Skeletal muscle tissue (tissue), 4 donors: Measurements from ENCODE around the gene NUDT1. TPM values are rescaled to one million over a fixed set of nuclear protein-coding genes. Genes with fewer than 3 reads are reported as not detected.

Experiments used
- H3K27ac ChIP-seq: one replicate; pipeline ENCODE4 v1.7.0; 2013; ENCODE audit warnings: mild to moderate bottlenecking, low read depth, low read length, inconsistent platforms
- H3K27me3 ChIP-seq, 3 donors: one replicate each; pipeline ENCODE4 v1.7.0; 2013; ENCODE audit warnings: low read length in 3 of 3; ENCODE audit not compliant: control insufficient read depth in 3 of 3, insufficient read depth in 3 of 3
- H3K36me3 ChIP-seq, 3 donors: one replicate each; pipeline ENCODE4 v1.7.0; 2013; ENCODE audit warnings: low read length in 3 of 3; ENCODE audit not compliant: control insufficient read depth in 3 of 3, insufficient read depth in 3 of 3
- H3K4me1 ChIP-seq, 3 donors: one replicate each; pipeline ENCODE4 v1.7.0; 2013; ENCODE audit warnings: low read length in 3 of 3, mild to moderate bottlenecking in 3 of 3; ENCODE audit not compliant: control insufficient read depth in 3 of 3, insufficient read depth in 3 of 3
- H3K4me3 ChIP-seq, 3 donors: one replicate each; pipeline ENCODE4 v1.7.0; 2013; ENCODE audit warnings: low read length in 3 of 3
- H3K9ac ChIP-seq, 3 donors: one replicate each; pipeline ENCODE4 v1.7.0; 2013; ENCODE audit warnings: low read length in 3 of 3, mild to moderate bottlenecking in 3 of 3, moderate library complexity in 2 of 3, low read depth in 1 of 3
- H3K9me3 ChIP-seq, 3 donors: one replicate each; pipeline ENCODE4 v1.7.0; 2013; ENCODE audit warnings: low read length in 3 of 3; ENCODE audit not compliant: control insufficient read depth in 3 of 3
- total RNA-seq: library from RNA; depleted of rRNA; stranded (reverse); fragments of >200 nt; gene quantifications from one replicate; pipeline ENCODE4 v1.2.3, GENCODE V29; 2014
- donor health status: Osteomylitis.

The NUDT1 gene
- total RNA-seq, 1 donor from 2014 or later: 20.9 TPM

DNA sequence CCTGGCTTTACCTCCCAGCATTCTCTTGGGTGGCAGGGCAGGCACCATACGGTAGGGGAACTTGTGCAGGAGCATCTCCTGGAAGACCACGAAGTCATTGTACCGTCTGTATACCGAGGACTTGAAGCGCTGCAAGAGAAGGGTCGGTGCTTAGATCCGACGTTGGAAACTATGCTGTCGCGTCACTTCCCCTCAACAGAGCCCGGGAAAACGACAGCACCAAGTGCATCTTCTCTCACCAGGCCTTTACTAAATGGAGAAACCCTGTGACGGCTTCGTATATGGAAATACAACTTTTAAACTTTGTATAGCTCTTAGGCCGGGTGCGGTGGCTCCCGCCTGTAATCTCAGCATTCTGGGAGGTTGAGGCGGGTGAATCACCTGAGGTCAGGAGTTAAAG lies 33.1 kb downstream of the NUDT1 start:
- Histone ChIP-seq H3K4me1 (no peaks in the 10 kb centered on the region), H3K27ac (no peak overlapping the region), H3K9me3 (no peaks in the 10 kb centered on the region), H3K9ac (no peak overlapping the region), H3K4me3 (no peak overlapping the region), H3K27me3 (no peaks in the 10 kb centered on the region), H3K36me3 (peaks cover 10 to 23% (median 20%) of the 10 kb centered on the region in 3 donors)

DNA sequence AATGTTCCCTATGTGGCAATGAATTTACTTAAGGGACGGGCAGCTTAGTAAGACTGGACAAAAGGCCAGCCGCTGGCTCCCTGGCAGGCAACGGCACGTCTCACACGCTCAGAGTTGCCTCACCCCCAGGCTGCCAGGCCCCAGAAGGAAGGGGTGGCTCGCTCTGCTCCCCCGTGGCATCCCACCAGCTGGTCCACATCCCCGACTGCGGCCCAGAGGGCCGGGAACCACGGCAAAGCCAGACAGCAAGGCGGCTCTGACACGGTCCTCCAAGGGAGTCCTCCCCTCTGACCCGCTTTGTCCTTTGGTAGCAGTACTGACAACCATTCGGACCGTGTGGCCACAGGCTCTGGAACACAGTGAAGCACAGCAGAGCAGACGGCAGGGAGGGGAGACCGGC lies 34.1 kb downstream of the NUDT1 start:
- no peak overlapping the region for H3K4me3 ChIP-seq
- no peaks in the 10 kb centered on the region for H3K4me1 ChIP-seq
- no peak overlapping the region for H3K9ac ChIP-seq
- no peaks in the 10 kb centered on the region for H3K27me3 ChIP-seq
- no peaks in the 10 kb centered on the region for H3K9me3 ChIP-seq
- peaks cover 9 to 20% (median 18%) of the 10 kb centered on the region in 3 donors for H3K36me3 ChIP-seq
- H3K27ac ChIP-seq: no peak overlapping the region

GRCh38 chr7:2278026-2278425 lies 36.0 kb downstream of the NUDT1 start:
- no peak overlapping the region for H3K27ac ChIP-seq
- H3K4me3 ChIP-seq: no peak overlapping the region
- H3K9me3 ChIP-seq: no peaks in the 10 kb centered on the region
- H3K9ac ChIP-seq: no peak overlapping the region
- H3K27me3 ChIP-seq: no peaks in the 10 kb centered on the region
- H3K4me1 ChIP-seq: peaks cover 0 to 9% (median 4%) of the 10 kb centered on the region in 3 donors
- peaks cover 8 to 20% (median 12%) of the 10 kb centered on the region in 3 donors for H3K36me3 ChIP-seq

DNA sequence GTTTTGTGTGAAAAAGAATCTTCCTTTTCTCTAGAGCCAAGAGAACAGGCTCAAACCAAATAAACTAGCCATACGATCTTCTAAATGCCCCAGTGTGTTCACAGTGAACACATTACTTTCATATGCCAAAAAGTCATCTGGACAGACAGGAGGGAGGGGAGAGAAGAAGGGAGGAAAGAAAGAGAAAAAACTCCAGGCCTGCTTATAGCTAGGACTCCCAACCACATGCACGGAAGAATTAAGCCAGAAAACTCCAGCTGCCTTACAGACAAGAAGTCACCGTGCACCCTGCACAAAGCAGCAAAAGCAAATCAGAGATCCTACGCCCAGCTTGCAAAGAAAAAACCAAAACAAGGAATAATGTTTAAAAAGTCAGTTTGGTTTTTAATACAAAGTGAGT lies 37.9 kb downstream of the NUDT1 start:
- no peaks in the 10 kb centered on the region for H3K27me3 ChIP-seq
- H3K36me3 ChIP-seq: peaks cover 2 to 13% (median 3%) of the 10 kb centered on the region in 3 donors
- no peaks in the 10 kb centered on the region for H3K9me3 ChIP-seq
- peaks cover 0 to 9% (median 4%) of the 10 kb centered on the region in 3 donors for H3K4me1 ChIP-seq
- no peak overlapping the region for H3K9ac ChIP-seq
- H3K27ac ChIP-seq: no peak overlapping the region
- no peak overlapping the region for H3K4me3 ChIP-seq

DNA sequence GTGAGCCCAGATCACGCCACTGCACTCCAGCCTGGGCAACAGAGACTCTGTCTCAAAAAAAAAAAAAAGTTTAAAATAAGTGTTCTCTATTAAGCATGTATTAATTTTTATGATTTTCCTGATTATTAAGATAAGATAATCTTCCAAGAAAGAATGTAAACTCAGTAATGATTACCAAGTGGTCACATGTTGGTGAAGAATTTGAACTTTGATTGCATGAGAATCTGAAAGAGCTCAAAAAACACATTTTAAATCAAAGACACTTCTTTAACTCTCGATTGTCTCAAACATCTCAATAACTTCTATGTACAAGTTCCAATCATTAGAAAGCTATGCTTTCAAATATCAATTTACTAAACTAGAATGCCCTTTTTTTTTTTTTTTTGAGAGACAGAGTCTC lies 38.4 kb downstream of the NUDT1 start:
- peaks cover 2 to 10% (median 3%) of the 10 kb centered on the region in 3 donors for H3K36me3 ChIP-seq

GRCh38 chr7:2281541-2281940 lies 39.5 kb downstream of the NUDT1 start:
- no peaks in the 10 kb centered on the region for H3K9me3 ChIP-seq
- H3K36me3 ChIP-seq: peaks cover 2 to 10% (median 3%) of the 10 kb centered on the region in 3 donors
- H3K9ac ChIP-seq: peak overlapping the region in 2 of 3 donors; percentile 23 to 62
- no peaks in the 10 kb centered on the region for H3K27me3 ChIP-seq
- H3K27ac ChIP-seq: no peak overlapping the region
- no peak overlapping the region for H3K4me3 ChIP-seq
- H3K4me1 ChIP-seq: peaks cover 0 to 9% (median 4%) of the 10 kb centered on the region in 3 donors

More for the DNA sequence above, 38.4 kb downstream of the NUDT1 start:
- no peak overlapping the region for H3K27ac ChIP-seq
- no peak overlapping the region for H3K9ac ChIP-seq
- peaks cover 0 to 9% (median 4%) of the 10 kb centered on the region in 3 donors for H3K4me1 ChIP-seq
- H3K4me3 ChIP-seq: no peak overlapping the region
- H3K9me3 ChIP-seq: no peaks in the 10 kb centered on the region
- no peaks in the 10 kb centered on the region for H3K27me3 ChIP-seq

DNA sequence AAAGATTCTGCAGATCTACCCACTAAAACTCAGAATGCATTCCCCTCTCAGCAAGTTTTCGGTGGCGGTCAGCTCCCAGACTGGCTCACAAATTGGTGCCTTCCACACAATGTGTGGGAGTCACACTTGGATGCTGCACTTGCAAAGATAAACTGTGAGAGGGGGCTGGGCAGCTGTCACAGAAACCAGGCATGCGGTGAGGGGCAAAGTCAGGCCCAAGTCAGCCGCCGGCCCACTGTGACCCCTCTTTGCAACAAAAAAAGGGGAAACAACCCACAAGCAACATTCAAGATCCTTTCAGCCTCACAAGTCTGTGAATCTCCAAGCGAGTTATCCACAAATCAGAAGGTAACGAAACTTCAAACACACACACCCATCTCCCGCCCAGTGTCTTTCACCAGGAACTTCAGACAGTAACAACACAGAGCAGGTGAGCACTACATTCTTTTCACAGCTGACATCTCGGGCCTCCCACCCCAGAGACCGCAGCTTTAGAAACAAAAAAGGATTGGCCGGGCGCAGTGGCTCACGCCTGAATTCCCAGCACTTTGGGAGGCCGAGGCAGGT lies 40.2 kb downstream of the NUDT1 start:
- Histone ChIP-seq H3K27ac (no peak overlapping the region), H3K9me3 (no peaks in the 10 kb centered on the region), H3K4me3 (no peak overlapping the region), H3K27me3 (no peaks in the 10 kb centered on the region), H3K4me1 (peaks cover 0 to 9% (median 4%) of the 10 kb centered on the region in 3 donors), H3K9ac (peak overlapping the region in 1 of 3 donors; percentile 62), H3K36me3 (peaks cover 2 to 4% (median 3%) of the 10 kb centered on the region in 3 donors)

DNA sequence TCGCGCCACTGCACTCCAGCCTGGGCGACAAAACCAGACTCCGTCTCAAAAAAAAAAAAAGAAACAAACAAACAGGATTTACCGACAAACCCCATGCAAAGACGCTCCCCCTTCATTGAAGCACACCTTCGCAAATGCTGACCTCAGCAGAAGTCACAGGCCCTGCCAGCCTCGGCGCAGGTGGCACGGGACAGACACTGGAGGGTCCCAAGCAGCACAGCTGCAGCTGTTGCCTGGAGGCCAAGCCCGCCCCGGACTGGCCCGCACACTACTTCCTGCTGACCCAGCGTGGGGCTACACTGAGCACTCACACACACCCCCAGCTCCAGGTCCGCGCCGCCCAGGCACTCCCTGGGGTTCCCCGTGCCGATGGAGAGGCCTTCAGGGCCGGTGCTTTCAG lies 41.0 kb downstream of the NUDT1 start:
- H3K36me3 ChIP-seq: no peaks in the 10 kb centered on the region
- peaks cover 0 to 9% (median 4%) of the 10 kb centered on the region in 3 donors for H3K4me1 ChIP-seq
- H3K9ac ChIP-seq: no peak overlapping the region
- H3K27ac ChIP-seq: no peak overlapping the region
- H3K27me3 ChIP-seq: no peaks in the 10 kb centered on the region
- H3K9me3 ChIP-seq: no peaks in the 10 kb centered on the region
- no peak overlapping the region for H3K4me3 ChIP-seq

GRCh38 chr7:2287745-2288144 lies 45.7 kb downstream of the NUDT1 start:
- H3K27me3 ChIP-seq: no peaks in the 10 kb centered on the region
- H3K4me1 ChIP-seq: no peaks in the 10 kb centered on the region
- no peak overlapping the region for H3K27ac ChIP-seq
- H3K4me3 ChIP-seq: no peak overlapping the region
- H3K9ac ChIP-seq: no peak overlapping the region
- H3K36me3 ChIP-seq: no peaks in the 10 kb centered on the region
- H3K9me3 ChIP-seq: no peaks in the 10 kb centered on the region

DNA sequence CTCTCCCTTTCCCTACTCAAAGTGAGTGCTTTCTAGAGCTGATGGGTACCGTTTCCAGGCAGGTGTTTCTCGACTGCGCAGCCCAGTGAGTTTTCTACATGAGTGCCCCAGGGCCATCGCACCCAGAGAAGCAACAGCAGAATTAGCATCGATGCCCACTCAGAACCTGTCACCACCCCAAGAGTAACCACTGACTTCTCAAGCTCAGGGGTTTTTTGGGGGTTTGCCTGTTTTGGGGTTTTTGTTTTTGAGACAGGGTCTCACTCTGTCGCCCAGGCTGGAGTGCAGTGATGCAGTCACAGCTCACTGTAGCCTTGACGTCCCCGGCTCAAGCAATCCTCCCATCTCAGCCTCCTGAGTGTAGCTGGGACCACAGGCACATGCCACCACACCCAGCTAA lies 46.5 kb downstream of the NUDT1 start:
- Histone ChIP-seq H3K4me3 (no peak overlapping the region), H3K9me3 (no peaks in the 10 kb centered on the region), H3K9ac (no peak overlapping the region), H3K4me1 (no peaks in the 10 kb centered on the region), H3K36me3 (no peaks in the 10 kb centered on the region), H3K27ac (no peak overlapping the region), H3K27me3 (no peaks in the 10 kb centered on the region)
